Transverse colon (tissue), 4 donors: ENCODE measurements around the gene WDR31. TPM values are rescaled to one million over a fixed set of nuclear protein-coding genes. Genes with fewer than 3 reads are reported as not detected.

Source experiments
- DNase-seq: peaks from one replicate; pipeline ENCODE4 v3.0.0-alpha.2; 2019
- H3K27ac ChIP-seq, 4 donors: fragments of 200-600 bp; sonication (generic); 2 replicates each; pipeline ENCODE4 v1.5.1; 2016 to 2018; ENCODE audit warnings: inconsistent platforms in 4 of 4
- H3K27me3 ChIP-seq: fragments of 200-600 bp; sonication (generic); 2 replicates; pipeline ENCODE4 v1.5.1; 2017; ENCODE audit warnings: inconsistent platforms
- H3K36me3 ChIP-seq, 4 donors: fragments of 200-600 bp; sonication (generic); 2 replicates each; pipeline ENCODE4 v1.5.1; 2017 to 2019; ENCODE audit warnings: inconsistent platforms in 4 of 4
- H3K4me1 ChIP-seq, 4 donors: fragments of 200-600 bp; sonication (generic); 2 replicates each; pipeline ENCODE4 v1.5.1; 2017 to 2020; ENCODE audit warnings: inconsistent platforms in 4 of 4
- H3K4me3 ChIP-seq, 4 donors: fragments of 200-600 bp; sonication (generic); 1 replicate in 1 of 4; 2 replicates in 3 of 4; pipeline versions ENCODE4 v1.5.1 to v1.6.1; 2017 to 2019; ENCODE audit warnings: inconsistent platforms in 4 of 4
- H3K9me3 ChIP-seq, 2 donors: fragments of 200-600 bp; sonication (generic); 2 replicates each; pipeline ENCODE4 v1.5.1; 2017 to 2019; ENCODE audit warnings: inconsistent platforms in 2 of 2
- EP300 ChIP-seq: sonication (generic); formaldehyde crosslinking; IDR thresholded peaks from one replicate; pipeline ENCODE4 v1.6.1; 2017; ENCODE audit warnings: antibody characterized with exemption, low read depth
- POLR2A ChIP-seq: fragments of 450-650 bp; IDR thresholded peaks from one replicate; pipeline ENCODE4 v1.6.1; 2016; ENCODE audit warnings: antibody characterized with exemption, mild to moderate bottlenecking, moderate library complexity
- POLR2AphosphoS5 ChIP-seq, 3 donors: sonication (generic); formaldehyde crosslinking; IDR thresholded peaks; one replicate each; pipeline ENCODE4 v1.6.1; 2016; ENCODE audit warnings: antibody characterized with exemption in 3 of 3
- WGBS, 2 donors: methylation state at CpG; one replicate each; pipeline ENCODE4 v1.1.5; 2018; ENCODE audit warnings: low coverage in 1 of 2; 5-methylcytosine and 5-hydroxymethylcytosine counted together
- in situ Hi-C, 4 donors: fragments of 200-750 bp; cut with MboI; loops; one replicate each; pipeline versions ENCODE4 v1.15.0 to v1.15.1; 2017; ENCODE audit warnings: low sequenced_read_pairs in 3 of 4, low pct_ligation_motif_present in 1 of 4, low pct_unique_long_range_greater_than_20kb in 1 of 4
- intact Hi-C: fragments of 100-400 bp; cut with DNase I; formaldehyde crosslinking; loops from one replicate; pipeline ENCODE4 v1.15.1; 2023; ENCODE audit warnings: low total_unique reads
- total RNA-seq, 4 donors: library from RNA; depleted of rRNA; stranded (reverse); fragments of >200 nt; gene quantifications; one replicate each; pipeline ENCODE4 v1.1.0, GENCODE V29; 2016
- TF ChIP-seq, protein P1 (sequence below), 5 experiments: fragments of 200-600 bp in 3 of 5; fragments of 450-650 bp in 2 of 5; sonication (generic) in 3 of 5; IDR thresholded peaks; 1 replicate in 2 of 5; 2 replicates in 3 of 5; pipeline ENCODE4 v1.5.1; 2016 to 2017; ENCODE audit warnings: antibody characterized with exemption in 5 of 5, inconsistent platforms in 3 of 5, mild to moderate bottlenecking in 2 of 5, moderate library complexity in 1 of 5

The WDR31 gene
- total RNA-seq, 4 donors from 2014 or later, result 0.60 to 3.0 (median 1.6) TPM

DNA sequence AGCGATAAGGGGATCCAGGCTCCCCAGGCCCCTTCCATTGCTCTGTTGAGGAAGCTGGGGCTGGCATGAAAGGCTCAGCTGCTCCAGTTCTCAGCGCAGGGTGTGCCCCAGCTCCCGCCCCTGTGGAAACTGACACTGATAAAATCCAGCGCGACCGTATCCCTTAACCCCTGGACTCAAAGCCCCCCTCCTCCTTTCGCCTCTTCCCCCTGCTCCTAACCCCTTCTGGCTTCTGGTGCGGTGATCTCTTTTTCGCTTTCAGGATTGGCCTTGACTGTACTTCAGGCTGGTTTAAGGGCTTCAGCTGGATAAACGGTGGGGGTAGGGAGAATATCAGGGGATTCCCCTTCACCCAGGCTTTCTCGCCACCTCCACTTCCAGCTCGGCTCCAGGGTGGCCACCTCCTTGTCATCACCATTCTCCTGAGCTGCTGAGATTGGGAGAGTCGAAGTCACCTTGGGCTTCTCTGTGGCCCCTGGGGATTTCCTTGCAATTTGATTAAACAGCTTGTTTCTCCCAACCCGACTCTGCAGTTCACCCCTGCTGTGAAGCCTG, 10.1 kb upstream of the WDR31 start:
- TF ChIP-seq, protein P1, sequence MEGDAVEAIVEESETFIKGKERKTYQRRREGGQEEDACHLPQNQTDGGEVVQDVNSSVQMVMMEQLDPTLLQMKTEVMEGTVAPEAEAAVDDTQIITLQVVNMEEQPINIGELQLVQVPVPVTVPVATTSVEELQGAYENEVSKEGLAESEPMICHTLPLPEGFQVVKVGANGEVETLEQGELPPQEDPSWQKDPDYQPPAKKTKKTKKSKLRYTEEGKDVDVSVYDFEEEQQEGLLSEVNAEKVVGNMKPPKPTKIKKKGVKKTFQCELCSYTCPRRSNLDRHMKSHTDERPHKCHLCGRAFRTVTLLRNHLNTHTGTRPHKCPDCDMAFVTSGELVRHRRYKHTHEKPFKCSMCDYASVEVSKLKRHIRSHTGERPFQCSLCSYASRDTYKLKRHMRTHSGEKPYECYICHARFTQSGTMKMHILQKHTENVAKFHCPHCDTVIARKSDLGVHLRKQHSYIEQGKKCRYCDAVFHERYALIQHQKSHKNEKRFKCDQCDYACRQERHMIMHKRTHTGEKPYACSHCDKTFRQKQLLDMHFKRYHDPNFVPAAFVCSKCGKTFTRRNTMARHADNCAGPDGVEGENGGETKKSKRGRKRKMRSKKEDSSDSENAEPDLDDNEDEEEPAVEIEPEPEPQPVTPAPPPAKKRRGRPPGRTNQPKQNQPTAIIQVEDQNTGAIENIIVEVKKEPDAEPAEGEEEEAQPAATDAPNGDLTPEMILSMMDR (IDR thresholded peaks at IDR 0.05), result no peak
- TF ChIP-seq EP300 (no peak), POLR2AphosphoS5 (IDR thresholded peaks at IDR 0.05) (no peak), POLR2A (no peak)
- peaks cover 5% of the 10 kb centered on the region for H3K27me3 ChIP-seq
- DNase-seq, result peak; percentile 37
- WGBS, 2 donors, result 9% methylated on average over 14 of the region's 14 CpGs; no CpG with 5 or more reads in 1 of the 2 donors
- intact Hi-C loops (no loop called here), in situ Hi-C loops (no loop called here)
- H3K4me3 ChIP-seq, result peak overlapping the region; percentile 50 to 73 (median 70)
- H3K27ac ChIP-seq, result peak overlapping the region; percentile 73 to 86 (median 80)
- no peaks in the 10 kb centered on the region for H3K9me3 ChIP-seq
- H3K36me3 ChIP-seq, result no peaks in the 10 kb centered on the region
- peaks cover 0 to 47% (median 28%) of the 10 kb centered on the region in 4 donors for H3K4me1 ChIP-seq

DNA sequence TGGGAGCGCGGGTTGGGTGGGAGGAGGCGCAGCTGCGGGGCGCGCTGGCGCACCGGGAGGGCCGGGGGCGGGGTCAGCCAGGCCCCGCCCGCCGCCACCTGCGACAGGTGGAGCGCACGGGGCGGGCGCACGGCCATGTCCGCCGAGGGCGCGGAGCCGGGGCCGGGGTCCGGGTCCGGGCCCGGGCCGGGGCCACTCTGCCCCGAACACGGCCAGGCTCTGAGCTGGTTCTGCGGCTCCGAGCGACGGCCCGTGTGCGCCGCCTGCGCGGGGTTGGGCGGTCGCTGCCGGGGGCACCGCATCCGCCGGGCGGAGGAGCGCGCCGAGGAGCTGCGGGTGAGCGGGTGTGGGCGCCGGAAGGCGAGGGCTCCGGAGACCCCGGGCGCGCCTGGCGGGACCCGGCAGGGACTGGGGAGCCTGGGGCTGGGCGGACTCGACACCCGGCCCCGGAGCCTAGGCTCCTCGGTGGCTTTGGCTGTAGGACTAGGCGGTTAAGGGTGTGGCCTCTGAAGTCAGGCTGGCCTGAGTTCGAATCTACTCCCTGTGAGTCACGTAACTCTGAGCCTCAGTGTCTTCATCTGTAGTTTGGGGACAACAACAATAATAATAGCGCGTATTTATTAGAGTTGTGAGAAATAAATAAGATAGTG, 9.5 kb upstream of the WDR31 start, which contains the start of gene BSPRY:
Gene BSPRY, plus strand, starts transcription at position 97 of the 650 bp plus-strand sequence. Its CDS starts 39 bp downstream, at position 136.
- intact Hi-C loops, result loop anchor here (10.0 kb wide), 1 partner anchor 55 kb away; the partner anchor contains the start of gene ALAD
- peak; percentile 68 for DNase-seq
- TF ChIP-seq POLR2AphosphoS5 (IDR thresholded peaks at IDR 0.05) (no peak), POLR2A (no peak), EP300 (no peak)
- TF ChIP-seq, protein P1 (IDR thresholded peaks at IDR 0.05), result no peak
- no peaks in the 10 kb centered on the region for H3K36me3 ChIP-seq
- 2% methylated on average over 40 of the region's 71 CpGs; no CpG with 5 or more reads in 1 of the 2 donors for WGBS, 2 donors
- peaks cover 5% of the 10 kb centered on the region for H3K27me3 ChIP-seq
- H3K27ac ChIP-seq, result peak within 1 kb of the TSS; percentile 75 to 86 (median 80)
- peak within 1 kb of the TSS; percentile 50 to 73 (median 70) for H3K4me3 ChIP-seq
- peaks cover 0 to 52% (median 33%) of the 10 kb centered on the region in 4 donors for H3K4me1 ChIP-seq
- no peaks in the 10 kb centered on the region for H3K9me3 ChIP-seq
- in situ Hi-C loops, result no loop called here

- intact Hi-C loops (loop anchor here (10.0 kb wide), 1 partner anchor 56 kb away; the partner anchor contains the start of gene ALAD), in situ Hi-C loops (no loop called here)
- 21% methylated on average over 13 of the region's 13 CpGs; no CpG with 5 or more reads in 1 of the 2 donors for WGBS, 2 donors
- Histone ChIP-seq H3K9me3 (no peaks in the 10 kb centered on the region), H3K4me1 (peaks cover 1 to 57% (median 38%) of the 10 kb centered on the region in 4 donors), H3K27me3 (peaks cover 5% of the 10 kb centered on the region), H3K4me3 (peak overlapping the region in 3 of 4 donors; percentile 66 to 73 (median 73)), H3K27ac (peak overlapping the region in 3 of 4 donors; percentile 23 to 45 (median 37)), H3K36me3 (no peaks in the 10 kb centered on the region)
- TF ChIP-seq EP300, result no peak
- TF ChIP-seq, protein P1 (IDR thresholded peaks at IDR 0.05), result no peak
- TF ChIP-seq POLR2A, result no peak
- no peak for TF ChIP-seq POLR2AphosphoS5 (IDR thresholded peaks at IDR 0.05)
- no peak for DNase-seq
Observed at GRCh38 chr9:113349066-113349444, 9.0 kb upstream of the WDR31 start.

DNA sequence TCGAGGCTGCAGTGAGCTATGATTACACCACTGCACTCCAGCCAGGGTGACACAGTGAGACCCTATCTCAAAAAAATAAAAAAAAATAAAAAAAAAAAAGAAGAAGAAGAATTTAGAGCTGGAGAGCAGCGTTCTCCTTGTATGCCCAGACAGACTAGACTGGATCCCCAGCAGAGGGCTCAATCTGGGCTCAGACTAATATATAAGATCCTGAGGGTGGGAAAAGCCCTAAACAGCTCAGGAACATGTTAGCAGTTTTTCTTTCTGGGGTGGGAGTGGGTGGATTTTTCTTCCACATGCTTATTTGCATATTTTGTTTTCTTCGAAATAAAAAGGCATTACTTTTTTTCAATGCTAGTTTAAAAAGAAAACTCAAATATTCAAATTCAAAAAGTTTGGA, 8.4 kb upstream of the WDR31 start:
- H3K36me3 ChIP-seq, result no peaks in the 10 kb centered on the region
- in situ Hi-C loops (no loop called here), intact Hi-C loops (loop anchor here (10.0 kb wide), 1 partner anchor 56 kb away; the partner anchor contains the start of gene ALAD)
- H3K27ac ChIP-seq, result peak overlapping the region; percentile 56 to 77 (median 68)
- H3K4me3 ChIP-seq, result no peak overlapping the region
- peaks cover 3 to 63% (median 40%) of the 10 kb centered on the region in 4 donors for H3K4me1 ChIP-seq
- no peaks in the 10 kb centered on the region for H3K9me3 ChIP-seq
- peaks cover 5% of the 10 kb centered on the region for H3K27me3 ChIP-seq
- no peak for DNase-seq
- 74 to 80% methylated on average over 2 to 3 of the region's 3 CpGs for WGBS, 2 donors
- TF ChIP-seq EP300 (no peak), POLR2AphosphoS5 (IDR thresholded peaks at IDR 0.05) (no peak), POLR2A (no peak)
- TF ChIP-seq, protein P1 (IDR thresholded peaks at IDR 0.05), result no peak
